MM.1S (cell line): ENCODE results near the gene DOCK10.

Experiments
- DNase-seq: peaks from one replicate; pipeline ENCODE4 v3.0.0-alpha.2; 2015
- H2AFZ ChIP-seq: fragments of 300-600 bp; sonication (generic); 2 replicates; pipeline ENCODE4 v1.6.0; 2016; ENCODE audit warnings: antibody characterized with exemption, low read length
- H3F3A ChIP-seq: fragments of 300-600 bp; sonication (generic); 2 replicates; pipeline ENCODE4 v1.6.1; 2016; ENCODE audit warnings: mild to moderate bottlenecking, antibody characterized with exemption, low read length, moderate library complexity, mixed read lengths; ENCODE audit not compliant: insufficient read depth
- H3K27ac ChIP-seq: fragments of 300-600 bp; sonication (generic); 2 replicates; pipeline ENCODE4 v1.5.1; 2016; ENCODE audit warnings: mild to moderate bottlenecking, low read length
- H3K27me3 ChIP-seq: fragments of 300-600 bp; sonication (generic); replicated peaks from 2 replicates; pipeline ENCODE4 v1.6.0; 2016; ENCODE audit warnings: low read length; ENCODE audit not compliant: insufficient read depth
- H3K36me3 ChIP-seq: fragments of 300-600 bp; sonication (generic); replicated peaks from 2 replicates; pipeline ENCODE4 v1.6.1; 2016; ENCODE audit warnings: mild to moderate bottlenecking, low read length, mixed read lengths; ENCODE audit not compliant: insufficient read depth
- H3K4me1 ChIP-seq: fragments of 300-600 bp; sonication (generic); 2 replicates; pipeline ENCODE4 v1.6.1; 2016; ENCODE audit warnings: low read length, mixed read lengths
- H3K4me2 ChIP-seq: fragments of 300-600 bp; sonication (generic); 2 replicates; pipeline ENCODE4 v1.6.0; 2016; ENCODE audit warnings: low read depth, low read length
- H3K4me3 ChIP-seq: fragments of 300-600 bp; sonication (generic); 2 replicates; pipeline ENCODE4 v1.5.1; 2016; ENCODE audit warnings: low read length, mixed read lengths
- H3K79me2 ChIP-seq: fragments of 300-600 bp; sonication (generic); 2 replicates; pipeline ENCODE4 v1.6.1; 2016; ENCODE audit warnings: mixed run types, low read length, mixed read lengths
- H3K9ac ChIP-seq: fragments of 300-600 bp; sonication (generic); 2 replicates; pipeline ENCODE4 v1.6.1; 2016; ENCODE audit warnings: low read length, mixed read lengths
- H3K9me2 ChIP-seq: fragments of 300-600 bp; sonication (generic); replicated peaks from 2 replicates; pipeline ENCODE4 v1.6.1; 2016; ENCODE audit warnings: mild to moderate bottlenecking, low read length, mixed read lengths; ENCODE audit not compliant: insufficient read depth
- H3K9me3 ChIP-seq: fragments of 300-600 bp; sonication (generic); replicated peaks from 2 replicates; pipeline ENCODE4 v1.6.1; 2016; ENCODE audit warnings: mild to moderate bottlenecking, low read length, mixed read lengths; ENCODE audit not compliant: insufficient read depth
- H4K20me1 ChIP-seq: fragments of 300-600 bp; sonication (generic); 2 replicates; pipeline ENCODE4 v1.6.1; 2016; ENCODE audit warnings: mild to moderate bottlenecking, low read length, moderate library complexity, mixed read lengths; ENCODE audit not compliant: insufficient read depth
- CTCF ChIP-seq: fragments of 300-600 bp; sonication (generic); IDR thresholded peaks from 2 replicates; pipeline ENCODE4 v1.5.1; 2016; ENCODE audit warnings: antibody characterized with exemption, low read length, mixed read lengths
- EZH2 ChIP-seq: fragments of 300-600 bp; sonication (generic); optimal IDR thresholded peaks from 2 replicates; pipeline ENCODE3; 2017; ENCODE audit warnings: low read depth, mild to moderate bottlenecking, antibody characterized with exemption, low read length, mixed read lengths
- EZH2phosphoT487 ChIP-seq: fragments of 300-600 bp; sonication (generic); IDR thresholded peaks from 2 replicates; pipeline ENCODE4 v1.6.1; 2018; ENCODE audit warnings: antibody characterized with exemption, low read length

DOCK10 gene

GRCh38 chr2:224820283-224820991 lies 221.8 kb downstream of the DOCK10 start:
- Histone ChIP-seq H3K4me3 (no peak overlapping the region), H3K79me2 (no peaks in the 10 kb centered on the region), H3K36me3 (no peaks in the 10 kb centered on the region), H3F3A (no peaks in the 10 kb centered on the region), H3K9me3 (no peaks in the 10 kb centered on the region), H3K9me2 (no peaks in the 10 kb centered on the region), H3K27me3 (no peaks in the 10 kb centered on the region), H4K20me1 (no peaks in the 10 kb centered on the region), H3K27ac (no peak overlapping the region), H3K4me1 (no peaks in the 10 kb centered on the region), H3K4me2 (no peak overlapping the region), H2AFZ (no peak overlapping the region), H3K9ac (no peak overlapping the region)
- TF ChIP-seq EZH2 (no peak), CTCF (no peak), EZH2phosphoT487 (no peak)
- DNase-seq: no peak

GRCh38 chr2:224819075-224819474 lies 223.2 kb downstream of the DOCK10 start:
- Histone ChIP-seq H2AFZ (no peak overlapping the region), H3K36me3 (no peaks in the 10 kb centered on the region), H3K4me1 (no peaks in the 10 kb centered on the region), H3K9me2 (no peaks in the 10 kb centered on the region), H3K9ac (no peak overlapping the region), H3K27ac (no peak overlapping the region), H3K4me2 (no peak overlapping the region), H3F3A (no peaks in the 10 kb centered on the region), H3K79me2 (no peaks in the 10 kb centered on the region), H3K4me3 (no peak overlapping the region), H3K27me3 (no peaks in the 10 kb centered on the region), H4K20me1 (no peaks in the 10 kb centered on the region), H3K9me3 (no peaks in the 10 kb centered on the region)
- no peak for TF ChIP-seq CTCF
- TF ChIP-seq EZH2phosphoT487: no peak
- no peak for TF ChIP-seq EZH2
- DNase-seq: no peak

- H3K4me2 ChIP-seq: no peak overlapping the region
- H3K9me3 ChIP-seq: no peaks in the 10 kb centered on the region
These were observed 224.6 kb downstream of the DOCK10 start for GRCh38 chr2:224817676-224818075.

More at GRCh38 chr2:224817676-224818075, 224.6 kb downstream of the DOCK10 start:
- DNase-seq: no peak
- Histone ChIP-seq H3K27ac (no peak overlapping the region), H3K4me3 (no peak overlapping the region), H3K9ac (no peak overlapping the region), H2AFZ (no peak overlapping the region), H3K79me2 (no peaks in the 10 kb centered on the region), H3K4me1 (no peaks in the 10 kb centered on the region), H4K20me1 (no peaks in the 10 kb centered on the region), H3K9me2 (no peaks in the 10 kb centered on the region), H3F3A (no peaks in the 10 kb centered on the region), H3K36me3 (no peaks in the 10 kb centered on the region), H3K27me3 (no peaks in the 10 kb centered on the region)
- TF ChIP-seq EZH2 (no peak), CTCF (no peak), EZH2phosphoT487 (no peak)
